Measurements from ENCODE around the gene ADCY1.
"Not testable (repeated sequence)": the region's sequence is repeated elsewhere in the genome, so short reads cannot be mapped to it uniquely, and the experiment has no call there.

Gene ADCY1

GRCh38 chr7:45768516-45769394, 194.6 kb downstream of the ADCY1 start:
- DNase-seq: peak; percentile 98

- DNase-seq: not testable (repeated sequence)
These were observed 195.5 kb downstream of the ADCY1 start for GRCh38 chr7:45769626-45770025.

All from COR-L47 (cell line).